Hepatocyte (in vitro differentiated cells): Measurements from ENCODE around the gene CHST11. TPM values are rescaled to one million over a fixed set of nuclear protein-coding genes. Genes with fewer than 3 reads are reported as not detected.

Experiments
- DNase-seq: peaks from one replicate; pipeline ENCODE4 v3.0.0-alpha.2; 2016; ENCODE audit warnings: low spot score
- H2AFZ ChIP-seq: fragments of 200-600 bp; sonication (generic); 2 replicates; pipeline ENCODE4 v1.6.0; 2016; ENCODE audit warnings: antibody characterized with exemption, mild to moderate bottlenecking
- H3K27ac ChIP-seq: fragments of 200-600 bp; sonication (generic); 2 replicates; pipeline ENCODE4 v1.5.1; 2016; ENCODE audit warnings: mild to moderate bottlenecking
- H3K27me3 ChIP-seq: fragments of 200-600 bp; sonication (generic); 2 replicates; pipeline ENCODE4 v1.6.1; 2016
- H3K36me3 ChIP-seq: fragments of 200-600 bp; sonication (generic); replicated peaks from 2 replicates; pipeline ENCODE4 v1.5.1; 2016; ENCODE audit warnings: low read depth; ENCODE audit not compliant: insufficient read depth
- H3K4me1 ChIP-seq: fragments of 200-600 bp; sonication (generic); 2 replicates; pipeline ENCODE4 v1.5.1; 2016; ENCODE audit warnings: mild to moderate bottlenecking, moderate library complexity; ENCODE audit not compliant: insufficient read depth
- H3K4me2 ChIP-seq: fragments of 200-600 bp; sonication (generic); 2 replicates; pipeline ENCODE4 v1.6.0; 2016
- H3K4me3 ChIP-seq: fragments of 200-600 bp; sonication (generic); 2 replicates; pipeline ENCODE4 v1.5.1; 2016; ENCODE audit warnings: mild to moderate bottlenecking
- H3K79me2 ChIP-seq: fragments of 200-600 bp; sonication (generic); 2 replicates; pipeline ENCODE4 v1.6.0; 2017; ENCODE audit warnings: mild to moderate bottlenecking
- H3K9me2 ChIP-seq: fragments of 200-600 bp; sonication (generic); replicated peaks from 2 replicates; pipeline ENCODE4 v1.6.0; 2017; ENCODE audit warnings: mild to moderate bottlenecking; ENCODE audit not compliant: insufficient read depth
- H3K9me3 ChIP-seq: fragments of 200-600 bp; sonication (generic); 2 replicates; pipeline ENCODE4 v1.5.1; 2016; ENCODE audit warnings: low read depth, mild to moderate bottlenecking
- H4K20me1 ChIP-seq: fragments of 200-600 bp; sonication (generic); 2 replicates; pipeline ENCODE4 v1.6.0; 2016; ENCODE audit warnings: mild to moderate bottlenecking; ENCODE audit not compliant: insufficient read depth, poor library complexity, severe bottlenecking
- EZH2phosphoT487 ChIP-seq: fragments of 200-600 bp; sonication (generic); IDR thresholded peaks from one replicate; pipeline ENCODE4 v1.6.1; 2018; ENCODE audit warnings: antibody characterized with exemption, mild to moderate bottlenecking, low read depth, moderate library complexity; ENCODE audit not compliant: unreplicated experiment, severe bottlenecking
- WGBS: methylation state at CpG from one replicate; pipeline ENCODE4 v1.1.6; 2016; ENCODE audit warnings: low lambda C conversion rate; ENCODE audit errors: missing lambda C conversion rate; 5-methylcytosine and 5-hydroxymethylcytosine counted together
- microRNA-seq: library from miRNA; unstranded; fragments of <30 nt; microRNA quantifications from one replicate; pipeline ENCODE4, GENCODE V29; 2017
- polyA plus RNA-seq: library from polyadenylated mRNA; unstranded; fragments of >200 nt; fragmentation: Nextera tagmentation; extraction: Ambion mirVana; gene quantifications from 2 replicates; pipeline ENCODE4 v1.2.1, GENCODE V29; 2016
- small RNA-seq: library from RNA; depleted of rRNA; stranded (forward); fragments of <200 nt; gene quantifications from one replicate; pipeline ENCODE3, GENCODE V24; 2014
- total RNA-seq: library from RNA; depleted of rRNA; stranded (reverse); fragments of >200 nt; gene quantifications from 2 replicates; pipeline ENCODE4 v1.2.3, GENCODE V29; 2014
- TF ChIP-seq, protein P1 (sequence below): fragments of 200-600 bp; sonication (generic); IDR thresholded peaks from 2 replicates; pipeline ENCODE4 v1.5.1; 2016; ENCODE audit warnings: antibody characterized with exemption, mild to moderate bottlenecking; ENCODE audit not compliant: poor library complexity

The CHST11 gene
- total and polyA plus RNA-seq, 2 experiments from 2014 or later, result 5.2 to 8.9 TPM

DNA sequence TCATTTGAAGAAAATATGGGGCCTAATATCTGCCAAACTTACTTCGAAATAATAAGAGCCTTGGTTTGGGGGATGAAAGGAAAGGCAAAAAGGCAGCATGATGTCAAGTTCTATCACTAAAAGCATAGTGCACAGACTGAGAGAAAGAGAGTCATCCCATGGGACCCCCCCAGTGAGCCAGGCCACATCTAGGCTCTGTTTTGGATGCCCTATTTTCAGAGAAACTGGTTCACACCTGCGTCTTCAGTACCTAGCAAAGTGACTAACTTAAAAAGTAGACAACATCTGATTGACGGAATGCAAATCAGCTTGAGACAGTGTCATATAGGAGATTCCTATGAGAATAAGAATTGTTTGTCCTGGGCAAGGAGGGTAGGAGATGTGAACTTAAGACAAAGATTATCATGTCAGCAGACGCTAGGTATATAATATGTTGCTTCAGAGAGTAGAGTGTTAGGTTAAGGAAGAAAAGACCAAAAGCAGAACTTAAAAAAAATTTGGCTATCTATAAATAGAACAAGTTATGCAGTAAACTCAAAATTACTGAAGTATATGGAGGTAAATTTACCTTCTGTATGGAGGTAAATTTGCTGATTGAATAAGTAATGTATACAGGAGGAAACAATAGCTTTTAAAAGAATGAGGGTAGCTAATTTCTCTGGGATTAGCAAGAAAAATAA lies 353.1 kb downstream of the CHST11 start:
- no peak overlapping the region for H2AFZ ChIP-seq
- TF ChIP-seq, protein P1, sequence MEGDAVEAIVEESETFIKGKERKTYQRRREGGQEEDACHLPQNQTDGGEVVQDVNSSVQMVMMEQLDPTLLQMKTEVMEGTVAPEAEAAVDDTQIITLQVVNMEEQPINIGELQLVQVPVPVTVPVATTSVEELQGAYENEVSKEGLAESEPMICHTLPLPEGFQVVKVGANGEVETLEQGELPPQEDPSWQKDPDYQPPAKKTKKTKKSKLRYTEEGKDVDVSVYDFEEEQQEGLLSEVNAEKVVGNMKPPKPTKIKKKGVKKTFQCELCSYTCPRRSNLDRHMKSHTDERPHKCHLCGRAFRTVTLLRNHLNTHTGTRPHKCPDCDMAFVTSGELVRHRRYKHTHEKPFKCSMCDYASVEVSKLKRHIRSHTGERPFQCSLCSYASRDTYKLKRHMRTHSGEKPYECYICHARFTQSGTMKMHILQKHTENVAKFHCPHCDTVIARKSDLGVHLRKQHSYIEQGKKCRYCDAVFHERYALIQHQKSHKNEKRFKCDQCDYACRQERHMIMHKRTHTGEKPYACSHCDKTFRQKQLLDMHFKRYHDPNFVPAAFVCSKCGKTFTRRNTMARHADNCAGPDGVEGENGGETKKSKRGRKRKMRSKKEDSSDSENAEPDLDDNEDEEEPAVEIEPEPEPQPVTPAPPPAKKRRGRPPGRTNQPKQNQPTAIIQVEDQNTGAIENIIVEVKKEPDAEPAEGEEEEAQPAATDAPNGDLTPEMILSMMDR, result no peak
- no peak for TF ChIP-seq EZH2phosphoT487
- no peaks in the 10 kb centered on the region for H3K4me1 ChIP-seq
- H3K4me2 ChIP-seq, result no peak overlapping the region
- H3K79me2 ChIP-seq, result no peaks in the 10 kb centered on the region
- no peaks in the 10 kb centered on the region for H3K36me3 ChIP-seq
- no peak overlapping the region for H3K4me3 ChIP-seq
- DNase-seq, result no peak
- no peaks in the 10 kb centered on the region for H3K27me3 ChIP-seq
- H3K9me3 ChIP-seq, result no peaks in the 10 kb centered on the region
- H4K20me1 ChIP-seq, result no peaks in the 10 kb centered on the region
- no peaks in the 10 kb centered on the region for H3K9me2 ChIP-seq
- WGBS, result 79% methylated on average over 4 of the region's 4 CpGs
- no peak overlapping the region for H3K27ac ChIP-seq

Small RNAs within 50 kb of the gene (microRNA-seq; reads per million reads assigned to microRNA genes)
- gene MIR3922, result 1.3 reads per million

Small RNAs within 50 kb of the gene (small RNA-seq; reads per million reads assigned to genes)
- gene MIR3922, result 0.09 reads per million

Other genes starting within 250 kb of the CHST11 start
- gene TXNRD1, start 241.2 kb upstream of the CHST11 start, total RNA-seq, result 103 and 113 TPM in 2 replicates
- gene TXNRD1, start 241.2 kb upstream of the CHST11 start, polyA plus RNA-seq, result 40.4 and 49.8 TPM in 2 replicates
- gene EID3, start 153.2 kb upstream of the CHST11 start, total RNA-seq, result 8.0 and 10.1 TPM in 2 replicates
- 1.7 and 3.8 TPM in 2 replicates for gene EID3, start 153.2 kb upstream of the CHST11 start, polyA plus RNA-seq